Spleen (tissue), 11 donors: ENCODE results near the gene ATG4D. TPM values are rescaled to one million over a fixed set of nuclear protein-coding genes. Genes with fewer than 3 reads are reported as not detected.
A peak's percentile ranks its signal among the peaks of the same experiment; 100 is the strongest.

Source experiments
- DNase-seq: peaks from one replicate; pipeline ENCODE4 v3.0.0-alpha.2; 2020
- H3K27ac ChIP-seq, 8 donors: fragments of 200-600 bp; sonication (generic) in 7 of 8; 1 replicate in 4 of 8; 2 replicates in 4 of 8; pipeline versions ENCODE4 v1.5.0 to v1.8.0; 2016 to 2021; ENCODE audit warnings: inconsistent platforms in 4 of 8, mild to moderate bottlenecking in 4 of 8, moderate library complexity in 1 of 8
- H3K27me3 ChIP-seq, 7 donors: fragments of 200-600 bp; sonication (generic) in 6 of 7; replicated peaks in 1 of 7; 1 replicate in 4 of 7; 2 replicates in 3 of 7; pipeline versions ENCODE4 v1.5.0 to v1.8.0; 2016 to 2021; ENCODE audit warnings: inconsistent platforms in 3 of 7, mild to moderate bottlenecking in 1 of 7
- H3K36me3 ChIP-seq, 6 donors: fragments of 200-600 bp; sonication (generic) in 5 of 6; 1 replicate in 4 of 6; 2 replicates in 2 of 6; pipeline versions ENCODE4 v1.5.0 to v1.8.0; 2016 to 2021; ENCODE audit warnings: inconsistent platforms in 2 of 6
- H3K4me1 ChIP-seq, 6 donors: fragments of 200-600 bp; sonication (generic) in 5 of 6; 1 replicate in 3 of 6; 2 replicates in 3 of 6; pipeline versions ENCODE4 v1.5.0 to v1.8.0; 2016 to 2021; ENCODE audit warnings: inconsistent platforms in 3 of 6
- H3K4me3 ChIP-seq, 8 donors: fragments of 200-600 bp; sonication (generic) in 7 of 8; 1 replicate in 4 of 8; 2 replicates in 4 of 8; pipeline versions ENCODE4 v1.5.0 to v1.8.0; 2016 to 2021; ENCODE audit warnings: inconsistent platforms in 4 of 8, mild to moderate bottlenecking in 4 of 8, moderate library complexity in 2 of 8
- H3K9me3 ChIP-seq, 8 donors: fragments of 200-600 bp; sonication (generic) in 7 of 8; 1 replicate in 4 of 8; 2 replicates in 4 of 8; pipeline versions ENCODE4 v1.5.0 to v1.8.0; 2016 to 2021; ENCODE audit warnings: inconsistent platforms in 4 of 8
- POLR2A ChIP-seq, 3 donors: fragments of 450-650 bp; IDR thresholded peaks; one replicate each; pipeline ENCODE4 v1.5.1; 2017; ENCODE audit warnings: antibody characterized with exemption in 3 of 3, mild to moderate bottlenecking in 1 of 3
- POLR2AphosphoS5 ChIP-seq, 3 donors: sonication (generic); formaldehyde crosslinking; IDR thresholded peaks; one replicate each; pipeline ENCODE4 v1.5.1; 2017; ENCODE audit warnings: antibody characterized with exemption in 3 of 3
- WGBS, 5 donors: extraction: QIAGEN DNeasy Blood & Tissue Kit in 3 of 5; methylation state at CpG; one replicate each; pipeline versions ENCODE4 v1.1.5 to v1.1.7; 2013 to 2018; 5-methylcytosine and 5-hydroxymethylcytosine counted together
- intact Hi-C: fragments of 100-400 bp; cut with DNase I; formaldehyde crosslinking; loops from one replicate; pipeline ENCODE4 v1.15.0; 2023; ENCODE audit warnings: low total_unique reads
- polyA plus RNA-seq, 3 donors: library from polyadenylated mRNA; stranded (reverse); fragments of 200-250 nt; gene quantifications; one replicate each; pipeline ENCODE4 v1.2.1, GENCODE V29; 2013
- total RNA-seq, 7 donors: library from RNA; depleted of rRNA in 3 of 7; stranded (reverse); fragments of >200 nt in 3 of 7; fragmentation: NEBNext Ultra II Directional in 4 of 7; extraction: Animal tissue kit (Norgen Biotek cat#: 25700) in 4 of 7; gene quantifications; one replicate each; pipeline versions ENCODE4 v1.1.0 to v1.2.1, GENCODE V29; 2016 to 2021
- TF ChIP-seq, protein P1 (sequence below), 11 experiments: fragments of 200-600 bp in 7 of 11; fragments of 450-650 bp in 4 of 11; sonication (generic) in 4 of 11; IDR thresholded peaks in 8 of 11; conservative IDR thresholded peaks in 3 of 11; 1 replicate in 7 of 11; 2 replicates in 4 of 11; pipeline versions ENCODE4 v1.4.0 to v1.8.0; 2016 to 2021; ENCODE audit warnings: antibody characterized with exemption in 11 of 11, inconsistent platforms in 4 of 11, mild to moderate bottlenecking in 1 of 11
- donor health status: healthy with polysubstance abuse.
- donor health status: DM: no; HTN: no; CAD: no; lungs with moderate emphysema.
- donor health status: DM: no; HTN: no; CAD: no.
- donor health status: Bipolar disorder and iron deficiency.
- donor health status: healthy.
- donor health status: DM: no; HTN: no; CAD: no.
- donor health status: DM: yes; HTN: yes; CAD: no.

The ATG4D gene
- total and polyA plus RNA-seq, 10 donors: 18.2 to 40.5 (median 32.1) TPM

DNA sequence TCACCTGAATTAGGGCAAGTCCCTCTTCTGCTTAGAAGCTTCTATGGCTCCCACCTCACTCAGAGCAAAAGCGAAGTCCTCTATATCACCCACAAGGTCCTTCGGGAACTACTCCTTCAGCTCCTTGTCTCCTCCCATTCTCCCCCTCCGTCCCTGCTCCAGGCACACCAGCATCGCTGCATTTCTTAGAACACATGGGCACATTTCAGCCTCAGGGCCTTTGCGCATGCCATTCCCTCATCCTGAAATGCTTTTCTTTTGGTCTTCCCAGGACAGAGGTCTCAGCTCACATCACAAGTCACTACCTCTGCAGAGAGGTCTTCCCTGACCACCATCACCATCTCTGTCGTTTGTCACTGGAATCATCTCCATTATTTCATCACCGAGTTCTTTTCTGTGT, 30.5 kb upstream of the ATG4D start:
- Histone ChIP-seq H3K27me3 (peaks cover 6 to 92% (median 58%) of the 10 kb centered on the region in 7 donors), H3K9me3 (no peaks in the 10 kb centered on the region), H3K36me3 (peaks cover 0 to 9% (median 0%) of the 10 kb centered on the region in 6 donors), H3K4me3 (no peak overlapping the region), H3K4me1 (peaks cover 17 to 74% (median 37%) of the 10 kb centered on the region in 6 donors), H3K27ac (no peak overlapping the region)
- intact Hi-C loops: no loop called here
- DNase-seq: no peak
- 83 to 90% (median 86%) methylated on average over 7 of the region's 7 CpGs for WGBS, 5 donors
- TF ChIP-seq POLR2AphosphoS5 (IDR thresholded peaks at IDR 0.05): no peak
- no peak for TF ChIP-seq POLR2A (IDR thresholded peaks at IDR 0.05)
- TF ChIP-seq, protein P1, sequence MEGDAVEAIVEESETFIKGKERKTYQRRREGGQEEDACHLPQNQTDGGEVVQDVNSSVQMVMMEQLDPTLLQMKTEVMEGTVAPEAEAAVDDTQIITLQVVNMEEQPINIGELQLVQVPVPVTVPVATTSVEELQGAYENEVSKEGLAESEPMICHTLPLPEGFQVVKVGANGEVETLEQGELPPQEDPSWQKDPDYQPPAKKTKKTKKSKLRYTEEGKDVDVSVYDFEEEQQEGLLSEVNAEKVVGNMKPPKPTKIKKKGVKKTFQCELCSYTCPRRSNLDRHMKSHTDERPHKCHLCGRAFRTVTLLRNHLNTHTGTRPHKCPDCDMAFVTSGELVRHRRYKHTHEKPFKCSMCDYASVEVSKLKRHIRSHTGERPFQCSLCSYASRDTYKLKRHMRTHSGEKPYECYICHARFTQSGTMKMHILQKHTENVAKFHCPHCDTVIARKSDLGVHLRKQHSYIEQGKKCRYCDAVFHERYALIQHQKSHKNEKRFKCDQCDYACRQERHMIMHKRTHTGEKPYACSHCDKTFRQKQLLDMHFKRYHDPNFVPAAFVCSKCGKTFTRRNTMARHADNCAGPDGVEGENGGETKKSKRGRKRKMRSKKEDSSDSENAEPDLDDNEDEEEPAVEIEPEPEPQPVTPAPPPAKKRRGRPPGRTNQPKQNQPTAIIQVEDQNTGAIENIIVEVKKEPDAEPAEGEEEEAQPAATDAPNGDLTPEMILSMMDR (IDR thresholded peaks at IDR 0.05 in 8 of 11, conservative IDR thresholded peaks at IDR 0.05 in 3 of 11): no peak

DNA sequence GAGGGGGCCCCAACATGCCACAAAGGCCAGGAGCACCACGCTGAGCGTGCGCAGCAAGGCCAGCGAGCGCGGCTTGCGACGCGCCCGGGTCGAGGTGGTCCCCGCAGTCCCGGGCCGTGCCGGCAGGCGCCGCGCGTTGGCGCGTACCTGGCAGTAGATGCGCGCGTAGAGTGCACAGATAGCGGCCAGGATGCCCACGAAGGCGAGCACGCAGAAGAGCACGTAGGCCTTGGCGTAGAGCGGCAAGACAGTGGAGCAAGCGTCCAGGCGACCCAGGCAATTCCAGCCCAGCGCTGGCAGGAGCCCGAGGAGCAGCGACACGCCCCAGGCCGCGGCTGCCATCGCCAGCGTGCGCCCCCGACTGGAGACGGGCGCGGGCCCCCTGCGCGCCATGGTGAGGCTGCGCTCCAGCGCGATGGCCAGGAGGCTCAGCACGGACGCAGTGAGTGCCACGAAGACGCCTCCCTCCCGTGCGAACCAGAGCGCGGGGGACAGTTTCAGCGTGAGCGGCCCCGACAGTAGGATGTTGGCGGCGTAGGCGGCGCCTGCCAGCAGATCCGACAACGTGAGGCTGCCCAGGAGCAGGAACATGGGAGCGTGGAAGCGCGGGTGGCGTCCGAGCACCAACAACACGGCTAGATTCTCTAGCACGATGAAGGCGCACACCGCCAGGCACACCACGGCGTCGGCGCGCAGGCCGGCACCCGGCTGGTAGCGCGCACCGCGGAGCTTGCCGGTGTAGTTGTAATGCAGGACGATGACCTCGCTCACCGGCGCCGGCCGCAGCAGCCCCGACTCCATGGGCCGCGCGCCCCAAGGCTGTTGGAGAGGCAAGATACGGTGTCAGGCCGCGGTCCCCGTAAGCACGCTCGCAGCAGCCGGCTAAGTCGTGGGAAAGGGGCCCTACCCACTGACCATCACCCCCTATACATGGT, 29.2 kb upstream of the ATG4D start:
- TF ChIP-seq, protein P1 (IDR thresholded peaks at IDR 0.05 in 8 of 11, conservative IDR thresholded peaks at IDR 0.05 in 3 of 11): peak in 3 of 11 experiments; percentile 2 to 21 (median 9)
- TF ChIP-seq POLR2A (IDR thresholded peaks at IDR 0.05) (no peak), POLR2AphosphoS5 (IDR thresholded peaks at IDR 0.05) (peak in 1 of 3 donors; percentile 3)
- no peaks in the 10 kb centered on the region for H3K9me3 ChIP-seq
- intact Hi-C loops: no loop called here
- 11 to 23% (median 15%) methylated on average over 45 to 107 of the region's 107 CpGs for WGBS, 5 donors
- H3K4me1 ChIP-seq: peaks cover 20 to 74% (median 48%) of the 10 kb centered on the region in 6 donors
- H3K4me3 ChIP-seq: peak overlapping the region in 6 of 8 donors; percentile 1 to 71 (median 10)
- H3K36me3 ChIP-seq: peaks cover 0 to 9% (median 0%) of the 10 kb centered on the region in 6 donors
- peak overlapping the region in 5 of 8 donors; percentile 22 to 88 (median 85) for H3K27ac ChIP-seq
- H3K27me3 ChIP-seq: peaks cover 6 to 100% (median 69%) of the 10 kb centered on the region in 7 donors
- no peak for DNase-seq

DNA sequence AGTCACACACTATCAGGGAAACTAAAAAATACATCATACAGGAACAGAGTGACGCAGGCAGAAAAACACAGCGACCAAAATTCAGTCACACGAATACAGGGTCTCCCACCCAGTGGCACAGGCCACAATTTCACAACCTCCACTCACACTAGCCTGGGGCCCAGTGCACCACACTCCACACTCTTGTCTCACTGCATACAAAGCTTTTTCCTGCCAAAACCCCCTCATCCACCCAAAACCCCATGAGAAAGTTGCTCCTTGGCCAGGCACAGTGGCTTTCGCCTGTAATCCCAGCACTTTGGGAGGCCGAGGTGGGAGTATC, 27.7 kb upstream of the ATG4D start:
- peak in 2 of 3 donors; percentile 11 to 82 for TF ChIP-seq POLR2AphosphoS5 (IDR thresholded peaks at IDR 0.05)
- TF ChIP-seq, protein P1 (IDR thresholded peaks at IDR 0.05 in 8 of 11, conservative IDR thresholded peaks at IDR 0.05 in 3 of 11): no peak
- Histone ChIP-seq H3K36me3 (peaks cover 0 to 9% (median 0%) of the 10 kb centered on the region in 6 donors), H3K4me1 (peaks cover 20 to 60% (median 39%) of the 10 kb centered on the region in 6 donors), H3K4me3 (peak overlapping the region in 4 of 8 donors; percentile 46 to 71 (median 50)), H3K27me3 (peaks cover 6 to 98% (median 76%) of the 10 kb centered on the region in 7 donors), H3K27ac (peak overlapping the region in 7 of 8 donors; percentile 60 to 88 (median 76)), H3K9me3 (no peaks in the 10 kb centered on the region)
- WGBS, 5 donors: 76 to 87% (median 84%) methylated on average over 5 of the region's 5 CpGs
- intact Hi-C loops: no loop called here
- DNase-seq: no peak
